Measurements from ENCODE around the gene MRI1. TPM values are rescaled to one million over a fixed set of nuclear protein-coding genes. Genes with fewer than 3 reads are reported as not detected.
"Not testable (repeated sequence)": the region's sequence is repeated elsewhere in the genome, so short reads cannot be mapped to it uniquely, and the experiment has no call there.

Gene MRI1
- total RNA-seq, 1 donor from 2014 or later: 20.2 TPM

DNA sequence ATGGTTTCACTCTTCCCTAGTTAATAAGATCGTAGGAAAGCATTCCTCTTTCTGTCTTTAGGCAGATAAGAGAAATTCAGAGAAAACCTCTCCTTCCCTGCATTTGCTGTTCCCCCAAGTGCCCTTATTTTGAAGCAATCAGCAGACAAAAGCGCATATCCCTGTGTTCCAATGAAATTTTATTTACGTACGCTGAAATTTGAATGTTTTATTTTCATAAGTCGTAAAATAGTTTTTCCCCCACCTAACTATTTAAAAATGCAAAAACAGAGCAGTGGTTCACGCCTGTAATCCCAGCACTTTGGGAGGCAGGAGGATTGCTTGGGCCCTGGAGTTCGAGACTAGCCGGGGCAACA lies 17.2 kb upstream of the MRI1 start:
- Mint-ChIP-seq H3K9me3 (ENCODE audit: low read depth) (peaks cover 7% of the 10 kb centered on the region), H3K4me1 (ENCODE audit: low read depth) (peaks cover 17% of the 10 kb centered on the region), H3K27me3 (ENCODE audit: low read depth) (no peaks in the 10 kb centered on the region), H3K36me3 (ENCODE audit: low read depth) (peaks cover 1% of the 10 kb centered on the region), H3K4me3 (ENCODE audit: unreplicated experiment) (peak overlapping the region; percentile 86), H3K27ac (ENCODE audit: unreplicated experiment) (peak overlapping the region; percentile 69)
- DNase-seq (ENCODE audit: low spot score): no peak
- TF ChIP-seq, protein P1, sequence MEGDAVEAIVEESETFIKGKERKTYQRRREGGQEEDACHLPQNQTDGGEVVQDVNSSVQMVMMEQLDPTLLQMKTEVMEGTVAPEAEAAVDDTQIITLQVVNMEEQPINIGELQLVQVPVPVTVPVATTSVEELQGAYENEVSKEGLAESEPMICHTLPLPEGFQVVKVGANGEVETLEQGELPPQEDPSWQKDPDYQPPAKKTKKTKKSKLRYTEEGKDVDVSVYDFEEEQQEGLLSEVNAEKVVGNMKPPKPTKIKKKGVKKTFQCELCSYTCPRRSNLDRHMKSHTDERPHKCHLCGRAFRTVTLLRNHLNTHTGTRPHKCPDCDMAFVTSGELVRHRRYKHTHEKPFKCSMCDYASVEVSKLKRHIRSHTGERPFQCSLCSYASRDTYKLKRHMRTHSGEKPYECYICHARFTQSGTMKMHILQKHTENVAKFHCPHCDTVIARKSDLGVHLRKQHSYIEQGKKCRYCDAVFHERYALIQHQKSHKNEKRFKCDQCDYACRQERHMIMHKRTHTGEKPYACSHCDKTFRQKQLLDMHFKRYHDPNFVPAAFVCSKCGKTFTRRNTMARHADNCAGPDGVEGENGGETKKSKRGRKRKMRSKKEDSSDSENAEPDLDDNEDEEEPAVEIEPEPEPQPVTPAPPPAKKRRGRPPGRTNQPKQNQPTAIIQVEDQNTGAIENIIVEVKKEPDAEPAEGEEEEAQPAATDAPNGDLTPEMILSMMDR (IDR thresholded peaks at IDR 0.05): no peak

- Mint-ChIP-seq H3K27ac (ENCODE audit: unreplicated experiment) (peak overlapping the region; percentile 79), H3K9me3 (ENCODE audit: low read depth) (peaks cover 7% of the 10 kb centered on the region)
These were observed 16.0 kb upstream of the MRI1 start for GRCh38 chr19:13748169-13748828.

DNA sequence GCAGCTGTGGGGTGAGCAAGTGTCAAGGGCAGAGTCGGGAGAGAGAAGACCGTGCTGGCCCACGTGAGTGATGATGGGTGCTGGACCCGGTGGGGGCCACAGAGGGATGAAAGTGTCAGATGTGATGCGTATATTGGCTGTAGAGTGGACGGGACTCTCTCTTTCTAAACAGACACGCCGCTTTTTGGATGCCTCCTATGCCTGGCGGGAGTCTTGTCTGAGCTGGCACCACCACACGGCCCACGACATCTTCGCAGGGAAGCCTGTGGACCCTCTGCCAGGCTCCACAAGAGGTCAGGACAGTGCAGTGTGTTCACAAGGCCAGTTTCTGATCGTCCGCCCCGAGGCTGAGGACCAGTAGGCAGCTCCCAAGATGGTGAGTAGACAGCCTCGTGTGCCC lies 12.9 kb upstream of the MRI1 start:
- Mint-ChIP-seq H3K27ac (ENCODE audit: unreplicated experiment) (no peak overlapping the region), H3K36me3 (ENCODE audit: low read depth) (peaks cover 11% of the 10 kb centered on the region), H3K4me1 (ENCODE audit: low read depth) (peaks cover 17% of the 10 kb centered on the region), H3K9me3 (ENCODE audit: low read depth) (peaks cover 7% of the 10 kb centered on the region), H3K4me3 (ENCODE audit: unreplicated experiment) (no peak overlapping the region), H3K27me3 (ENCODE audit: low read depth) (no peaks in the 10 kb centered on the region)
- TF ChIP-seq, protein P1 (IDR thresholded peaks at IDR 0.05): no peak
- no peak for DNase-seq (ENCODE audit: low spot score)

More at GRCh38 chr19:13748169-13748828, 16.0 kb upstream of the MRI1 start:
- Mint-ChIP-seq H3K4me1 (ENCODE audit: low read depth) (peaks cover 17% of the 10 kb centered on the region), H3K4me3 (ENCODE audit: unreplicated experiment) (peak overlapping the region; percentile 86), H3K27me3 (ENCODE audit: low read depth) (no peaks in the 10 kb centered on the region), H3K36me3 (ENCODE audit: low read depth) (peaks cover 1% of the 10 kb centered on the region)
- no peak for DNase-seq (ENCODE audit: low spot score)
- TF ChIP-seq, protein P1 (IDR thresholded peaks at IDR 0.05): no peak

DNA sequence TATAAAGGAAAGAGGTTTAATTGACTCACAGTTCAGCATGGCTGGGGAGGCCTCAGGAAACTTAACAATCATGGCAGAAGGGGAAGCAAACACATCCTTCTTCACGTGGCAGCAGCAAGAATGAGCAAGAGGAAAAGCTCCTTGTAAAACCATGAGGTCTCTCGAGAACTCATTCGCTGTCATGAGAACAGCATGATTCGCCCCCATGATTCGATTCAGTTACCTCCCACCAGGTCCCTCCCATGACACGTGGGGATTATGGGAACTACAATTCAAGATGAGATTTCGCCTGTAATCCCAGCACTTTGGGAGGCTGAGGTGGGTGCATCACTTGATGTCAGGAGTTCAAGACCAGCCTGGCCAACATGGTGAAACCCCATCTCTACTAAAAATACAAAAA lies 10.7 kb upstream of the MRI1 start:
- H3K36me3 Mint-ChIP-seq (ENCODE audit: low read depth): peaks cover 21% of the 10 kb centered on the region
- H3K4me3 Mint-ChIP-seq (ENCODE audit: unreplicated experiment); H3K27me3 Mint-ChIP-seq (ENCODE audit: low read depth); H3K4me1 Mint-ChIP-seq (ENCODE audit: low read depth); DNase-seq (ENCODE audit: low spot score); H3K9me3 Mint-ChIP-seq (ENCODE audit: low read depth); H3K27ac Mint-ChIP-seq (ENCODE audit: unreplicated experiment): not testable (repeated sequence)

GRCh38 chr19:13756210-13756609 lies 8.1 kb upstream of the MRI1 start:
- TF ChIP-seq, protein P1 (IDR thresholded peaks at IDR 0.05): no peak
- peak overlapping the region; percentile 20 for H3K27ac Mint-ChIP-seq (ENCODE audit: unreplicated experiment)
- H3K4me3 Mint-ChIP-seq (ENCODE audit: unreplicated experiment): no peak overlapping the region
- no peaks in the 10 kb centered on the region for H3K4me1 Mint-ChIP-seq (ENCODE audit: low read depth)
- H3K36me3 Mint-ChIP-seq (ENCODE audit: low read depth): peaks cover 21% of the 10 kb centered on the region
- H3K9me3 Mint-ChIP-seq (ENCODE audit: low read depth): no peaks in the 10 kb centered on the region
- no peak for DNase-seq (ENCODE audit: low spot score)
- no peaks in the 10 kb centered on the region for H3K27me3 Mint-ChIP-seq (ENCODE audit: low read depth)
